ENCODE measurements around the gene BEST2. TPM values are rescaled to one million over a fixed set of nuclear protein-coding genes. Genes with fewer than 3 reads are reported as not detected.

BEST2 gene
- total RNA-seq, 1 donor from 2014 or later: not detected

DNA sequence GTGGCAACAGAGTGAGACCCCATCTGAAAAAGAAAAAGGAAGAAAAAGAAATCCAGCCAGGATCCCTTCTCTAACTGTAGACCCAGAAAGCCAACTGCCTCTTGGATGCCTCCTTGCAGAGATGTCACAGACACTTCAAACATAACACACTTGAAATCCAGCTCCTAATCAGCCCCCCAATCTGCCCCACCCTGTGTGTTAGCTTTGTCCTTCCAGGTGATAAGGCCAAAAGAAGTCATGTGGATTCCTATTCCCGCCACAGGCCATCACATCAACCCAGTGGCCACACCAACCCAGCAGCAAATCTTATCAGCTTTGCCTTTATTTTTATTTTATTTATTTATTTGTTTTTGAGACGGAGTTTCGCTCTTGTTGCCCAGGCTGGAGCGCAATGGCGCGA is 8.1 kb downstream of the BEST2 start:
- Mint-ChIP-seq H3K9me3 (ENCODE audit: unreplicated experiment) (peaks cover 5% of the 10 kb centered on the region), H3K4me1 (ENCODE audit: low read depth, unreplicated experiment) (no peaks in the 10 kb centered on the region), H3K36me3 (ENCODE audit: unreplicated experiment) (no peaks in the 10 kb centered on the region), H3K27me3 (ENCODE audit: unreplicated experiment) (peaks cover 4% of the 10 kb centered on the region), H3K4me3 (ENCODE audit: unreplicated experiment) (no peak overlapping the region), H3K27ac (ENCODE audit: unreplicated experiment) (no peak overlapping the region)
- TF ChIP-seq, protein P1, sequence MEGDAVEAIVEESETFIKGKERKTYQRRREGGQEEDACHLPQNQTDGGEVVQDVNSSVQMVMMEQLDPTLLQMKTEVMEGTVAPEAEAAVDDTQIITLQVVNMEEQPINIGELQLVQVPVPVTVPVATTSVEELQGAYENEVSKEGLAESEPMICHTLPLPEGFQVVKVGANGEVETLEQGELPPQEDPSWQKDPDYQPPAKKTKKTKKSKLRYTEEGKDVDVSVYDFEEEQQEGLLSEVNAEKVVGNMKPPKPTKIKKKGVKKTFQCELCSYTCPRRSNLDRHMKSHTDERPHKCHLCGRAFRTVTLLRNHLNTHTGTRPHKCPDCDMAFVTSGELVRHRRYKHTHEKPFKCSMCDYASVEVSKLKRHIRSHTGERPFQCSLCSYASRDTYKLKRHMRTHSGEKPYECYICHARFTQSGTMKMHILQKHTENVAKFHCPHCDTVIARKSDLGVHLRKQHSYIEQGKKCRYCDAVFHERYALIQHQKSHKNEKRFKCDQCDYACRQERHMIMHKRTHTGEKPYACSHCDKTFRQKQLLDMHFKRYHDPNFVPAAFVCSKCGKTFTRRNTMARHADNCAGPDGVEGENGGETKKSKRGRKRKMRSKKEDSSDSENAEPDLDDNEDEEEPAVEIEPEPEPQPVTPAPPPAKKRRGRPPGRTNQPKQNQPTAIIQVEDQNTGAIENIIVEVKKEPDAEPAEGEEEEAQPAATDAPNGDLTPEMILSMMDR (IDR thresholded peaks at IDR 0.05; ENCODE audit: partially characterized antibody, unreplicated experiment): no peak
- DNase-seq: no peak

GRCh38 chr19:12763100-12763499 is 11.5 kb downstream of the BEST2 start:
- H3K27ac Mint-ChIP-seq (ENCODE audit: unreplicated experiment): no peak overlapping the region
- H3K27me3 Mint-ChIP-seq (ENCODE audit: unreplicated experiment): peaks cover 6% of the 10 kb centered on the region
- H3K4me3 Mint-ChIP-seq (ENCODE audit: unreplicated experiment): no peak overlapping the region
- DNase-seq: no peak
- H3K36me3 Mint-ChIP-seq (ENCODE audit: unreplicated experiment): no peaks in the 10 kb centered on the region
- TF ChIP-seq, protein P1 (IDR thresholded peaks at IDR 0.05; ENCODE audit: partially characterized antibody, unreplicated experiment): no peak
- no peaks in the 10 kb centered on the region for H3K4me1 Mint-ChIP-seq (ENCODE audit: low read depth, unreplicated experiment)
- H3K9me3 Mint-ChIP-seq (ENCODE audit: unreplicated experiment): peaks cover 5% of the 10 kb centered on the region

DNA sequence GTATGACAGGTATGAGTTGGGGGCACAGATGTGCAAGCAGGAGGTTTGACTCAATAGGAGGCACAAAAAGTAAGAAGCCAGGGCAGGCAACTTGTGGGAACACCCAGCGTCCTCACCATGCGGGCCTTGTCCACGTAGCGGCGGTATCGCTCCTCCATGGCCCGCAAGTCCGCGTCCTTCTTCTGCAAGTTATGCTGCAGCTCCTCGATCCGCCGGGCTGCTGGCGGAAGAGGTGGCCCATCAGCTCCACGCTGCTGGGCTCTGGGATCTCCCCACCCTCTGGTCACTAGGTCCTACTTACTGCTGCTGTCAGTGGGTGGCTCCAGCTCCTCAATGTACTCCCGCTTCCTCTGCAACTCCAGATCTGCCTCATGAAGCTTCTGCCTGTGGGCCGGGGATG is 13.1 kb downstream of the BEST2 start:
- H3K4me1 Mint-ChIP-seq (ENCODE audit: low read depth, unreplicated experiment): no peaks in the 10 kb centered on the region

DNA sequence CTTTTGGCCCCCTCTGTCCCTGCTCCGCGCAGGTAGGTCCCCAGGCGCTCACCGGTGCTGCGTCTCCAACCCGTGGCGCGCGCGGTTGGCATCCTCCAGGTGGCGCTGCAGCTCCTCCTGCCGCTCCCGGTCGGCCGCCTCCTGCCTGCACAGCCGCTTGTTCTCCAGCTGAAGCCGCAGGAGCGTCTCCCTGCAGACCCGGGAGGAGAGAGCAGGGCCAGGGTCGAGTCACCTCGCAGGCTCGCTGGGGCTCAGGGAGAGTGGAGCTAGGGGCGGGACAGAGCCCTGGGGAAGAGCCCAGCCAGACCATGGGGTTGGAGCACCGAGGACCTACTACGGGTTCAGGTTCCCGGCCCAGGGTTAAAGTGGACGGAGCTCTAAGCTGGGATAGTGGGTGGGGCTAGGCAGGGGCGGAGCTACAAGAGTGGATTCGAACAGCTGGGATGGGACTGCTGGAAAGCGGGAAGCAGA is 14.5 kb downstream of the BEST2 start:
- Mint-ChIP-seq H3K27ac (ENCODE audit: unreplicated experiment) (peak overlapping the region; percentile 41), H3K36me3 (ENCODE audit: unreplicated experiment) (no peaks in the 10 kb centered on the region), H3K4me3 (ENCODE audit: unreplicated experiment) (peak overlapping the region; percentile 62), H3K4me1 (ENCODE audit: low read depth, unreplicated experiment) (no peaks in the 10 kb centered on the region), H3K9me3 (ENCODE audit: unreplicated experiment) (peaks cover 2% of the 10 kb centered on the region), H3K27me3 (ENCODE audit: unreplicated experiment) (peaks cover 4% of the 10 kb centered on the region)
- DNase-seq: peak; percentile 86
- TF ChIP-seq, protein P1 (IDR thresholded peaks at IDR 0.05; ENCODE audit: partially characterized antibody, unreplicated experiment): peak; percentile 66

More for the DNA sequence above, 13.1 kb downstream of the BEST2 start:
- Mint-ChIP-seq H3K27ac (ENCODE audit: unreplicated experiment) (no peak overlapping the region), H3K9me3 (ENCODE audit: unreplicated experiment) (peaks cover 2% of the 10 kb centered on the region), H3K36me3 (ENCODE audit: unreplicated experiment) (no peaks in the 10 kb centered on the region), H3K27me3 (ENCODE audit: unreplicated experiment) (peaks cover 4% of the 10 kb centered on the region), H3K4me3 (ENCODE audit: unreplicated experiment) (no peak overlapping the region)
- TF ChIP-seq, protein P1 (IDR thresholded peaks at IDR 0.05; ENCODE audit: partially characterized antibody, unreplicated experiment): no peak
- DNase-seq: no peak

- Mint-ChIP-seq H3K36me3 (ENCODE audit: unreplicated experiment) (no peaks in the 10 kb centered on the region), H3K4me1 (ENCODE audit: low read depth, unreplicated experiment) (peaks cover 1% of the 10 kb centered on the region), H3K4me3 (ENCODE audit: unreplicated experiment) (no peak overlapping the region), H3K27ac (ENCODE audit: unreplicated experiment) (no peak overlapping the region), H3K9me3 (ENCODE audit: unreplicated experiment) (peaks cover 2% of the 10 kb centered on the region), H3K27me3 (ENCODE audit: unreplicated experiment) (peaks cover 4% of the 10 kb centered on the region)
- no peak for DNase-seq
- TF ChIP-seq, protein P1 (IDR thresholded peaks at IDR 0.05; ENCODE audit: partially characterized antibody, unreplicated experiment): no peak
Measured at GRCh38 chr19:12767150-12767549, 15.6 kb downstream of the BEST2 start.

Data from glutamatergic neuron (in vitro differentiated cells).